ENCODE data around the gene EXOSC7. TPM values are rescaled to one million over a fixed set of nuclear protein-coding genes. Genes with fewer than 3 reads are reported as not detected.
"Not testable (repeated sequence)": the region's sequence is repeated elsewhere in the genome, so short reads cannot be mapped to it uniquely, and the experiment has no call there.

Gene EXOSC7
- total and polyA plus RNA-seq, 2 of the 4 experiments (the other 2 are of a cell fraction), result 61.6 to 62.2 TPM

- H3K9me3 ChIP-seq (ENCODE audit: control insufficient read depth, insufficient read depth, low read length); in situ Hi-C loops (cut with MboI; ENCODE audit: low sequenced_read_pairs); H3K4me1 ChIP-seq (ENCODE audit: control insufficient read depth, insufficient read depth, low read length); H2AK9ac ChIP-seq (replicated peaks; ENCODE audit: low read depth, low read length, poor library complexity); H3K36me3 ChIP-seq (ENCODE audit: control insufficient read depth, insufficient read depth, low read length); H4K5ac ChIP-seq (ENCODE audit: low read depth, low read length); BruUV-seq (replicated peaks); H3K4me3 ChIP-seq (ENCODE audit: insufficient read depth, low read depth, low read length); H3K27ac ChIP-seq (ENCODE audit: insufficient read depth, low read length); H2BK20ac ChIP-seq (ENCODE audit: low read depth, low read length); DNase-seq; H2AK5ac ChIP-seq (ENCODE audit: low read depth, low read length); intact Hi-C loops (cut with micrococcal nuclease); ATAC-seq (ENCODE audit: low read depth); H2BK15ac ChIP-seq (ENCODE audit: low read depth, low read length); H3K56ac ChIP-seq (ENCODE audit: extremely low read depth, insufficient read depth, low read length); H2BK5ac ChIP-seq (ENCODE audit: low read depth, low read length, poor library complexity, severe bottlenecking); H3K27me3 ChIP-seq (ENCODE audit: control insufficient read depth, insufficient read depth, low read length); H3K23ac ChIP-seq (ENCODE audit: low read depth, low read length); dilution Hi-C loops (cut with HindIII; ENCODE audit: low sequenced_read_pairs, unreplicated experiment); POLR2A ChIA-PET (ENCODE audit: unreplicated experiment); H3K14ac ChIP-seq (replicated peaks; ENCODE audit: low read depth, low read length); H3K18ac ChIP-seq (ENCODE audit: low read depth, low read length); H3K4me2 ChIP-seq (ENCODE audit: low read depth, low read length); CTCF ChIA-PET; H3K4ac ChIP-seq (ENCODE audit: low read depth, low read length); H2AFZ ChIP-seq (replicated peaks; ENCODE audit: low read length, poor library complexity); H3K9ac ChIP-seq (ENCODE audit: low read depth, low read length); H4K8ac ChIP-seq (ENCODE audit: low read depth in 2 of 2, low read length in 2 of 2); H4K91ac ChIP-seq (ENCODE audit: insufficient read depth, low read depth, low read length); H2BK120ac ChIP-seq (ENCODE audit: low read depth, low read length): not testable (repeated sequence)
- Histone ChIP-seq H4K20me1 (ENCODE audit: insufficient read depth, low read length) (peaks cover 49% of the 10 kb centered on the region), H3K79me1 (ENCODE audit: low read depth in 1 of 2, low read length in 2 of 2) (peaks cover 47 to 69% of the 10 kb centered on the region in 2 experiments), H3K9me1 (ENCODE audit: insufficient read depth, low read length) (peaks cover 13% of the 10 kb centered on the region)
- 62% methylated on average over 5 of the region's 14 CpGs; no CpG with 5 or more reads in 1 of the 2 experiments for WGBS, 2 experiments (ENCODE audit: extremely low coverage in 2 of 2, insufficient read length in 1 of 2)
These were observed 10.3 kb downstream of the EXOSC7 start for GRCh38 chr3:44986330-44986729.

All from IMR-90 (cell line).